Measurements from ENCODE around the gene ATP8B4. TPM values are rescaled to one million over a fixed set of nuclear protein-coding genes. Genes with fewer than 3 reads are reported as not detected.

ATP8B4 gene
- total and polyA plus RNA-seq, 2 donors from 2014 or later = 2.1 to 12.5 TPM

- no peak for TF ChIP-seq CTCF (IDR thresholded peaks at IDR 0.05; ENCODE audit: borderline replicate concordance, extremely low read depth, insufficient read depth)
- FAIRE-seq (no peak), DNase-seq (no peak)
- Histone ChIP-seq H3K4me1 (ENCODE audit: control insufficient read depth in 2 of 3, insufficient read depth in 2 of 3, low read depth in 1 of 3, low read length in 3 of 3) (no peaks in the 10 kb centered on the region), H3K9ac (ENCODE audit: low read length in 3 of 3) (no peak overlapping the region), H3K36me3 (ENCODE audit: control insufficient read depth in 2 of 3, insufficient read depth in 3 of 3, low read length in 3 of 3) (no peaks in the 10 kb centered on the region), H3K4me3 (ENCODE audit: low read length in 3 of 3) (no peak overlapping the region), H3K9me3 (ENCODE audit: control insufficient read depth in 2 of 3, insufficient read depth in 1 of 3, low read length in 3 of 3) (no peaks in the 10 kb centered on the region), H3K27me3 (ENCODE audit: control insufficient read depth, insufficient read depth, low read length) (no peaks in the 10 kb centered on the region), H3K27ac (ENCODE audit: low read depth in 2 of 2, low read length in 2 of 2) (no peak overlapping the region)
- intact Hi-C loops (cut with DNase I) = no loop called here
Measured at GRCh38 chr15:49881866-49882265, 237.2 kb downstream of the ATP8B4 start.

DNA sequence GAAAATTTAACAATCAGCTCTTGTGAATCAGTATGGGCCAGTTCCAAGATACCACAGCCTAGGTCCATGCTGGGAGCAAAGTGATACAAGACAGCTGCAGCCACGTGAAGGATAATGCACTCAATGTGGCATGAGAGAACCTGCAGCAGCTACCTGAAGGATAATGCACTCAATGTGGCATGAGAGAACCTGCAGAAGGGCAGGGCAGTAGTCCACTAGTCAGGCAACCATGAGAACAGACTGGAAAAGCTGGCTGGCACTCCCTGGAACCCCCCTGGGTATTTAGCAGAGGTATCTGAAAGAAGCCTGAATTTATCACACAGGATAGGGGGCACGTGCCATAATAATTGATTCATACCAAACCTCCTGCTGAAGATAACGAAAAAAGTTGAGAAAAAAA, 237.6 kb downstream of the ATP8B4 start:
- no peak overlapping the region for H3K27ac ChIP-seq (ENCODE audit: low read depth in 2 of 2, low read length in 2 of 2)
- H3K4me1 ChIP-seq (ENCODE audit: control insufficient read depth in 2 of 3, insufficient read depth in 2 of 3, low read depth in 1 of 3, low read length in 3 of 3) = no peaks in the 10 kb centered on the region
- DNase-seq = no peak
- H3K4me3 ChIP-seq (ENCODE audit: low read length in 3 of 3) = no peak overlapping the region
- H3K36me3 ChIP-seq (ENCODE audit: control insufficient read depth in 2 of 3, insufficient read depth in 3 of 3, low read length in 3 of 3) = no peaks in the 10 kb centered on the region
- H3K27me3 ChIP-seq (ENCODE audit: control insufficient read depth, insufficient read depth, low read length) = no peaks in the 10 kb centered on the region
- no peak for TF ChIP-seq CTCF (IDR thresholded peaks at IDR 0.05; ENCODE audit: borderline replicate concordance, extremely low read depth, insufficient read depth)
- H3K9ac ChIP-seq (ENCODE audit: low read length in 3 of 3) = no peak overlapping the region
- intact Hi-C loops (cut with DNase I) = no loop called here
- no peak for FAIRE-seq
- no peaks in the 10 kb centered on the region for H3K9me3 ChIP-seq (ENCODE audit: control insufficient read depth in 2 of 3, insufficient read depth in 1 of 3, low read length in 3 of 3)

DNA sequence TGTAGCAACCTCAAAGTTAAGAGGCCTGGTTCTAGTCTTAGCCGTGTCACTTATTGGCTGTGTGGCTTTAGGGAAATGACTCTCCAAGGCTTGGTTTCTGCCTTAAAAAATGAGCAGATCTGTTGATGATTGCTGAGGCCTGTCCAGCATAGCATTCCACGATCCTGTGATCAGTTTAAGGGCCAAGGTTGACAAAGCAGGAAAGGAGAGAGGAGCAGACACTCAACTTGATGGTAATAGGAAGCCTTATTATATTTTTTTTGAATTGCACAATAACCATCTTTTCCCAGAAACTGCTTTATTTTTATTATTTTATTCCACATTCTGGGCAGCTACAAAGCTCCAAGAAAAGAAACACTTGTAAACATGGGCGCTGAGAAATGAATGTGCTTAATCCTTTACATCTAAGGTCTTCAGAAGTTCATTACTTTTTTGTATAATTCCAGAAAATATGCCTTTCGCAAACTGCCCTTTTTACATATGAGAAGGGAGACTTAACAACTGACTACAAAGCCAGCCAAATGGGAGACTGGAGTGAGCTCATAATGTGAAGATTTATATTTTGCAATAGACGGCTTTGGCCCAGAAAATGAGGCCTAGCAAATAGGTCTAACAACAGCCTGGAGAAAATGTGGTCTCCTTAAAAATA, 241.0 kb downstream of the ATP8B4 start:
- Histone ChIP-seq H3K9me3 (ENCODE audit: control insufficient read depth in 2 of 3, insufficient read depth in 1 of 3, low read length in 3 of 3) (no peaks in the 10 kb centered on the region), H3K4me3 (ENCODE audit: low read length in 3 of 3) (no peak overlapping the region), H3K27ac (ENCODE audit: low read depth in 2 of 2, low read length in 2 of 2) (no peak overlapping the region), H3K4me1 (ENCODE audit: control insufficient read depth in 2 of 3, insufficient read depth in 2 of 3, low read depth in 1 of 3, low read length in 3 of 3) (no peaks in the 10 kb centered on the region), H3K36me3 (ENCODE audit: control insufficient read depth in 2 of 3, insufficient read depth in 3 of 3, low read length in 3 of 3) (no peaks in the 10 kb centered on the region), H3K9ac (ENCODE audit: low read length in 3 of 3) (no peak overlapping the region), H3K27me3 (ENCODE audit: control insufficient read depth, insufficient read depth, low read length) (no peaks in the 10 kb centered on the region)
- peak in 2 of 5 donors; percentile 32 to 70 for DNase-seq
- no peak for TF ChIP-seq CTCF (IDR thresholded peaks at IDR 0.05; ENCODE audit: borderline replicate concordance, extremely low read depth, insufficient read depth)
- intact Hi-C loops (cut with DNase I) = no loop called here
- FAIRE-seq = no peak

Data from kidney (tissue), 14 donors.